ENCODE measurements around the gene SLC4A8.

DNA sequence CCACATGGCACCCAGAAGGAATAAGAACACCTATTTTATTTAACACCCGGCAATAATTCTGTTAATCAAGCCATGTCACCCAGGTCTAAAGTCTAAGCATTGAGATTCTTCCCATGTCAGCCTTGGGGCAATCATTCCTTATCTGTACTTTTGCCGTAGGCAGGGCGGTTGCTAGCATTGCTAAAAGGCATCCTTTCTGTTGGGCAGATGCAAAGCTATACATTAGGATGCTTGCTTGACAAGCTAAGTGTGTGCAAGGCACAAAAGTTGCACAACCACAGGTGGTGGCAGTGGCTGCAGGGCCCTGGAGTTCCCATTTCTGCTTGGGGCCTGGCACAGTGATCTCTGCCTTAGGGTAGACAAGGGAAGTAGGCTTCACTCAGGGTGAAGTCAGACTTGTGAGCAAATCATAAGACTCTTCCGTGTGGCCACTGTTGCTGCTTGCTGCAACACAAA, 20.9 kb upstream of the SLC4A8 start:
- TF ChIP-seq, protein P1, sequence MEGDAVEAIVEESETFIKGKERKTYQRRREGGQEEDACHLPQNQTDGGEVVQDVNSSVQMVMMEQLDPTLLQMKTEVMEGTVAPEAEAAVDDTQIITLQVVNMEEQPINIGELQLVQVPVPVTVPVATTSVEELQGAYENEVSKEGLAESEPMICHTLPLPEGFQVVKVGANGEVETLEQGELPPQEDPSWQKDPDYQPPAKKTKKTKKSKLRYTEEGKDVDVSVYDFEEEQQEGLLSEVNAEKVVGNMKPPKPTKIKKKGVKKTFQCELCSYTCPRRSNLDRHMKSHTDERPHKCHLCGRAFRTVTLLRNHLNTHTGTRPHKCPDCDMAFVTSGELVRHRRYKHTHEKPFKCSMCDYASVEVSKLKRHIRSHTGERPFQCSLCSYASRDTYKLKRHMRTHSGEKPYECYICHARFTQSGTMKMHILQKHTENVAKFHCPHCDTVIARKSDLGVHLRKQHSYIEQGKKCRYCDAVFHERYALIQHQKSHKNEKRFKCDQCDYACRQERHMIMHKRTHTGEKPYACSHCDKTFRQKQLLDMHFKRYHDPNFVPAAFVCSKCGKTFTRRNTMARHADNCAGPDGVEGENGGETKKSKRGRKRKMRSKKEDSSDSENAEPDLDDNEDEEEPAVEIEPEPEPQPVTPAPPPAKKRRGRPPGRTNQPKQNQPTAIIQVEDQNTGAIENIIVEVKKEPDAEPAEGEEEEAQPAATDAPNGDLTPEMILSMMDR (conservative IDR thresholded peaks at IDR 0.05; ENCODE audit: low read length), result no peak
- no peak for TF ChIP-seq EZH2phosphoT487 (IDR thresholded peaks at IDR 0.05; ENCODE audit: borderline replicate concordance, low read depth, low read length)
